Chondrocyte (in vitro differentiated cells): Measurements from ENCODE around the gene MR1. TPM values are rescaled to one million over a fixed set of nuclear protein-coding genes. Genes with fewer than 3 reads are reported as not detected.
A peak's percentile ranks its signal among the peaks of the same experiment; 100 is the strongest.

Source experiments
- DNase-seq: peaks from one replicate; pipeline ENCODE4 v3.0.0; 2021; ENCODE audit warnings: mixed read lengths, low spot score
- H3K27ac Mint-ChIP-seq: one replicate; pipeline ENCODE4 v1.8.0; 2021; ENCODE audit warnings: mild to moderate bottlenecking, moderate library complexity, mixed read lengths; ENCODE audit not compliant: unreplicated experiment
- H3K27me3 Mint-ChIP-seq: 2 replicates; pipeline ENCODE4 v1.8.0; 2021; ENCODE audit warnings: low read depth, mixed read lengths
- H3K36me3 Mint-ChIP-seq: 2 replicates; pipeline ENCODE4 v1.8.0; 2021; ENCODE audit warnings: low read depth, mixed read lengths
- H3K4me1 Mint-ChIP-seq: 2 replicates; pipeline ENCODE4 v1.8.0; 2021; ENCODE audit warnings: low read depth, mild to moderate bottlenecking, mixed read lengths
- H3K4me3 Mint-ChIP-seq: one replicate; pipeline ENCODE4 v1.8.0; 2021; ENCODE audit warnings: mild to moderate bottlenecking, moderate library complexity, mixed read lengths; ENCODE audit not compliant: unreplicated experiment
- H3K9me3 Mint-ChIP-seq: 2 replicates; pipeline ENCODE4 v1.8.0; 2021; ENCODE audit warnings: low read depth, mixed read lengths
- total RNA-seq: library from RNA; stranded (reverse); gene quantifications from 3 replicates; pipeline ENCODE4 v1.2.1, GENCODE V29; 2021
- TF ChIP-seq, protein P1 (sequence below): fragments of 200-600 bp; sonication (generic); IDR thresholded peaks from 2 replicates; pipeline ENCODE4 v1.5.0; 2021; ENCODE audit warnings: antibody characterized with exemption, mild to moderate bottlenecking, moderate library complexity

The MR1 gene
- total RNA-seq, 1 donor from 2014 or later = 3.8 TPM

DNA sequence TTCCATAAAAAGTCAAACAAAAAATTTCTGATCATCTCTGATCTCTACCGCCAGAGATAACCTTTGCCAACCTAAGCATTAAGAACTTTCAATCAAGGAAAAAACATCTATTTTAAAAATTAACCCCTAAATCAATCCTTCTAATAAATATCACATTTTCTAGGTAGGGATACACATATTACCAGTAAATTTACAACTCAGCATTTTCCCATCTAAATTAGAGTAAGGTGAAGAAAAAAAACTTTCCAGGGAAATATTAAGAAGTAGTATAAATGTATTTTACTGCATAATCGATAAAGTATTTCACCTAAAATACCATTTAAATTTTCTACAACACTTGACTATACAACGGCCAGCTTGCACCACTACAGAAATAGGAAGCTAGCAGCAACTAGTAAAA is 12.6 kb upstream of the MR1 start:
- peaks cover 2% of the 10 kb centered on the region for H3K36me3 Mint-ChIP-seq
- DNase-seq = no peak
- H3K27ac Mint-ChIP-seq = peak overlapping the region; percentile 95
- no peaks in the 10 kb centered on the region for H3K9me3 Mint-ChIP-seq
- peaks cover 25% of the 10 kb centered on the region for H3K4me1 Mint-ChIP-seq
- TF ChIP-seq, protein P1, sequence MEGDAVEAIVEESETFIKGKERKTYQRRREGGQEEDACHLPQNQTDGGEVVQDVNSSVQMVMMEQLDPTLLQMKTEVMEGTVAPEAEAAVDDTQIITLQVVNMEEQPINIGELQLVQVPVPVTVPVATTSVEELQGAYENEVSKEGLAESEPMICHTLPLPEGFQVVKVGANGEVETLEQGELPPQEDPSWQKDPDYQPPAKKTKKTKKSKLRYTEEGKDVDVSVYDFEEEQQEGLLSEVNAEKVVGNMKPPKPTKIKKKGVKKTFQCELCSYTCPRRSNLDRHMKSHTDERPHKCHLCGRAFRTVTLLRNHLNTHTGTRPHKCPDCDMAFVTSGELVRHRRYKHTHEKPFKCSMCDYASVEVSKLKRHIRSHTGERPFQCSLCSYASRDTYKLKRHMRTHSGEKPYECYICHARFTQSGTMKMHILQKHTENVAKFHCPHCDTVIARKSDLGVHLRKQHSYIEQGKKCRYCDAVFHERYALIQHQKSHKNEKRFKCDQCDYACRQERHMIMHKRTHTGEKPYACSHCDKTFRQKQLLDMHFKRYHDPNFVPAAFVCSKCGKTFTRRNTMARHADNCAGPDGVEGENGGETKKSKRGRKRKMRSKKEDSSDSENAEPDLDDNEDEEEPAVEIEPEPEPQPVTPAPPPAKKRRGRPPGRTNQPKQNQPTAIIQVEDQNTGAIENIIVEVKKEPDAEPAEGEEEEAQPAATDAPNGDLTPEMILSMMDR = no peak
- H3K27me3 Mint-ChIP-seq = no peaks in the 10 kb centered on the region
- H3K4me3 Mint-ChIP-seq = peak overlapping the region; percentile 94

DNA sequence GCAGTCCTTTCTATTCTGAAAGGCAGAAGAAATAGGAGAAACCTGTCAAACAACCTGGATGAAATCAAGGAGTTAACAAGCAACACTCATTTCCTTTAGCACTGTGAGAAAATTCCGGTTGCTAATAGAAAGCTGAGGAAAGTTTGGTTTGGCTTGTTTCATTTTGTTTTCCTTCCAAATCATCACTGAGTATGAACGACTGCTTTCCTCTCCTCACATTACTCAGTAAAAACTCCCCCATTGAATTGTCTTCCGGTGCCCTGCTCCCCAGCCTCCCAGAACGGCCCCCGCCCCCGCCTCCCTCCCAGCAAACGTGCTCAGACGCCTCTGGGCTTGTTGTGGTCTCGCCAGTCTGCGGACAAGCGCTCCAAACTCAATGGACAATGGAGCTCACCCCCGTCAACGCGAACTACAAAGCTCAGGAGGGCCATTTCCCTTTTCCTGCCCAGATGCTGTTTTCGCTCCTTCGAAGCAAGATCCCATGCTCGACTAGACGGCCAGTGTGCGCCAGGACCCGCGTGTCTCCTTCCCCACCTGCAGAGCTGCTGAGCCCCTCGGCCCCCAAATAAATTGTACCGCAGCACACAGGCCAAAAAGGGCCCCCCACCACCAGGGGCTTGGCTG is 11.9 kb upstream of the MR1 start:
- H3K9me3 Mint-ChIP-seq = no peaks in the 10 kb centered on the region
- peaks cover 2% of the 10 kb centered on the region for H3K36me3 Mint-ChIP-seq
- H3K27ac Mint-ChIP-seq = peak overlapping the region; percentile 95
- no peak for DNase-seq
- peak overlapping the region; percentile 94 for H3K4me3 Mint-ChIP-seq
- peaks cover 25% of the 10 kb centered on the region for H3K4me1 Mint-ChIP-seq
- TF ChIP-seq, protein P1 = no peak
- H3K27me3 Mint-ChIP-seq = no peaks in the 10 kb centered on the region

DNA sequence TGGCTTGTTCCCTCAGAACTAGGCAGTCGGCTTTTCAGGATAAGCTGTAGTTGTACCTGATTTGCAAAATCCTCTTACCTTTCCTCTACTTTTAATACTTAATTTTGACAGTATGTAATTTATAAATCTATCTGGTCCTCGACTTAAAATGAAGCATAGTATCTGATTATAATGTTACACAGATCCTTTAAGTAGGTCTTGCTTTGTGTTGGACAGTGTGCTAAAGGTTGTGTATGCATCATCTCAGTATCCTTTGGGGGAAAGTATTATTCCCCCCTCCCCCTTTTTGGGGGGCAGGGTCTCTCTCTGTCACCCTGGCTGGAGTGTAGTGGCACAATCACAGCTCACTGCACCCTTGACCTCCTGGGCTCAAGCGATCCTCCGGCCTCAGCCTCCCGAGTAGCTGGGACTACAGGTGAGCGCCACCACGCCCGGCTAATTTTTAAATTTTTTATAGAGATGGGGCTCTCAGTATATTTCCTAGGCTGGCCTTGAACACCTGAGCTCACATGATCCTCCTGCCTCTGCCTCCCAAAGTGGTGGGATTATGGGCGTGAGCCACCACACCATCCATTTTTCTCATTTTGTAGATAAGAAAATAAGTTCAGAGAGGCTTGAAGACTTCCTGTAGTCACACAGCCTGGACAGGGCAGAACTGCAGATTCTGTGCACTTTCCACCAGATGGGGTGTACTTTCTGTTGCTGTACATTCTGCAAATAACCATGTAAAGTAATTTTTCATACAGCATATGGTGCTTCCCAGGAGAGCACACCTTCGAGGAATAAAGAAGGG is 10.3 kb upstream of the MR1 start:
- H3K4me3 Mint-ChIP-seq = peak overlapping the region; percentile 94
- DNase-seq = no peak
- no peaks in the 10 kb centered on the region for H3K27me3 Mint-ChIP-seq
- peaks cover 25% of the 10 kb centered on the region for H3K4me1 Mint-ChIP-seq
- no peaks in the 10 kb centered on the region for H3K9me3 Mint-ChIP-seq
- H3K36me3 Mint-ChIP-seq = no peaks in the 10 kb centered on the region
- TF ChIP-seq, protein P1 = no peak
- peak overlapping the region; percentile 95 for H3K27ac Mint-ChIP-seq

DNA sequence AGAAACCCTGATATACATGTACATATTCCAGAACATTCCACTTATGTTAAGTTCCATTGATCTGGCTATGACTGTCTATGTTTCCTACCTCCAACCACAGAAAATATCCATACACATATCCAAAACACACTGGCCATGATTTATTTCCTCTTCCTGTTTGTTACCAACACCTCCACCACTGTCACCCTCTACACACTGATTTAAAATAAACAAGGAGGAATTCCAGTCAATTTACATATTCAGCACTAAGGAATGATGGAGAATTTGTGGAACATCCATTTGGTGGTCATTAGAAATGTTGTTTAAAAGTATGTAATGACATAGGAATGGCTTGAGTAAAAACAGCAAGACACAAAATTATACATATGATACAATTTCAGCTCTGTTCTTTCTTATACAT is 5.6 kb upstream of the MR1 start:
- Mint-ChIP-seq H3K9me3 (no peaks in the 10 kb centered on the region), H3K36me3 (no peaks in the 10 kb centered on the region), H3K4me1 (peaks cover 3% of the 10 kb centered on the region), H3K27ac (no peak overlapping the region), H3K27me3 (no peaks in the 10 kb centered on the region), H3K4me3 (no peak overlapping the region)
- TF ChIP-seq, protein P1 = no peak
- no peak for DNase-seq

DNA sequence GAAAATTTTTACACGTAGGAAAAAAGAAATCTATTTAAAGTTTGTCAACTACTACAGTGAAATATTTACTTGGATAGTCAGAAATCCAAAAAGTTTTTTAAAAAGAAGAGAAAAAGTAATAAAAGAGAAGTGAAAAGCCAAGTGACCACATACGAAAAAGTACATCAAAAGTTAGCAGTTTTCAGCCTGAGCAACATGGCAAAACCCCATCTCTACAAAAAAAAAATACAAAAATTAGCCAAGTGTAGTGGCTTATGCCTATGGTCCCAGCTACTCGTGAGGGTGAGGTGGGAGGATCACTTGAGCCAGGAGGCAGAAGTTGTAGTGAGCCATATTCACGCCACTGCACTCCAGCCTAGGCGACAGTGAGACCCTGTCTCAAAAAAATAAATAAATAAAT is 5.2 kb upstream of the MR1 start:
- Mint-ChIP-seq H3K27me3 (no peaks in the 10 kb centered on the region), H3K4me1 (peaks cover 6% of the 10 kb centered on the region), H3K9me3 (no peaks in the 10 kb centered on the region), H3K27ac (no peak overlapping the region), H3K4me3 (no peak overlapping the region), H3K36me3 (no peaks in the 10 kb centered on the region)
- no peak for DNase-seq
- TF ChIP-seq, protein P1 = no peak
